CD8-positive, alpha-beta memory T cell (primary cell): Measurements from ENCODE around the gene ATP5F1A. TPM values are rescaled to one million over a fixed set of nuclear protein-coding genes. Genes with fewer than 3 reads are reported as not detected.

Source experiments
- CTCF ChIA-PET: fragments of 350-600 bp; sonication (Branson Sonifier 250); formaldehyde crosslinking; loops from one replicate; lab custom pipeline; 2021; ENCODE audit warnings: antibody characterized with exemption; lab: Charles Lee
- POLR2A ChIA-PET: fragments of 350-600 bp; sonication (Branson Sonifier 250); formaldehyde crosslinking; loops from one replicate; lab custom pipeline; 2021; ENCODE audit warnings: antibody characterized with exemption; lab: Charles Lee
- DNase-seq, 5 donors: peaks; one replicate each; pipeline versions ENCODE4 v3.0.0 to v3.0.0-alpha.2; 2020 to 2022; ENCODE audit warnings: mixed read lengths in 1 of 5
- H3K27ac ChIP-seq: one replicate; pipeline ENCODE4 v1.7.0; 2013; ENCODE audit warnings: low read depth, mild to moderate bottlenecking, low read length, moderate library complexity
- H3K27me3 ChIP-seq: 2 replicates; pipeline ENCODE4 v1.7.0; 2013; ENCODE audit warnings: low read length, mild to moderate bottlenecking; ENCODE audit not compliant: insufficient read depth, poor library complexity, severe bottlenecking
- H3K36me3 ChIP-seq: 2 replicates; pipeline ENCODE4 v1.7.0; 2013; ENCODE audit warnings: mild to moderate bottlenecking, low read length, moderate library complexity; ENCODE audit not compliant: insufficient read depth
- H3K4me1 ChIP-seq: 2 replicates; pipeline ENCODE4 v1.7.0; 2013; ENCODE audit warnings: mild to moderate bottlenecking, low read length, moderate library complexity; ENCODE audit not compliant: insufficient read depth
- H3K4me3 ChIP-seq: 2 replicates; pipeline ENCODE4 v1.7.0; 2013; ENCODE audit warnings: mild to moderate bottlenecking, low read length
- H3K9me3 ChIP-seq: 2 replicates; pipeline ENCODE4 v1.7.0; 2013; ENCODE audit warnings: mild to moderate bottlenecking, low read length
- H3K27ac Mint-ChIP-seq, 8 donors: one replicate each; pipeline ENCODE4 v1.8.0; 2020 to 2021; ENCODE audit warnings: mixed read lengths in 8 of 8, mild to moderate bottlenecking in 6 of 8, inconsistent platforms in 3 of 8, moderate library complexity in 3 of 8
- H3K27me3 Mint-ChIP-seq, 2 donors: one replicate each; pipeline ENCODE4 v1.8.0; 2020 to 2021; ENCODE audit warnings: mixed read lengths in 2 of 2, mild to moderate bottlenecking in 1 of 2, moderate library complexity in 1 of 2
- H3K36me3 Mint-ChIP-seq, 3 donors: one replicate each; pipeline ENCODE4 v1.8.0; 2020 to 2021; ENCODE audit warnings: mixed read lengths in 3 of 3, inconsistent platforms in 1 of 3, mild to moderate bottlenecking in 1 of 3
- H3K4me1 Mint-ChIP-seq, 3 donors: one replicate each; pipeline ENCODE4 v1.8.0; 2020 to 2021; ENCODE audit warnings: mixed read lengths in 3 of 3, inconsistent platforms in 1 of 3, mild to moderate bottlenecking in 1 of 3
- H3K4me3 Mint-ChIP-seq, 7 donors: one replicate each; pipeline ENCODE4 v1.8.0; 2020 to 2021; ENCODE audit warnings: mixed read lengths in 7 of 7, mild to moderate bottlenecking in 6 of 7, moderate library complexity in 4 of 7, inconsistent platforms in 2 of 7
- H3K9me3 Mint-ChIP-seq, 5 donors: one replicate each; pipeline ENCODE4 v1.8.0; 2020 to 2022; ENCODE audit warnings: mixed read lengths in 5 of 5, mild to moderate bottlenecking in 3 of 5, moderate library complexity in 2 of 5, inconsistent platforms in 1 of 5
- polyA plus RNA-seq: library from polyadenylated mRNA; unstranded; fragments of 300-500 nt; fragmentation: Illumina TruSeq; gene quantifications from one replicate; pipeline ENCODE4 v1.2.3, GENCODE V29; 2021
- total RNA-seq, 2 experiments: library from RNA; stranded (reverse); gene quantifications; one replicate each; pipeline ENCODE4 v1.2.3, GENCODE V29; 2021

ATP5F1A gene
- total and polyA plus RNA-seq, 3 experiments from 2014 or later = 409 to 468 (median 456) TPM

- H3K4me1 Mint-ChIP-seq = peaks cover 7 to 12% (median 11%) of the 10 kb centered on the region in 3 donors
- Histone ChIP-seq H3K9me3 (no peaks in the 10 kb centered on the region), H3K36me3 (no peaks in the 10 kb centered on the region), H3K27ac (no peak overlapping the region), H3K4me3 (no peak overlapping the region), H3K4me1 (peaks cover 5% of the 10 kb centered on the region), H3K27me3 (no peaks in the 10 kb centered on the region)
- ChIA-PET CTCF (no interaction called here), POLR2A (no interaction called here)
- H3K36me3 Mint-ChIP-seq = peaks cover 0 to 3% (median 3%) of the 10 kb centered on the region in 3 donors
- no peak overlapping the region for H3K4me3 Mint-ChIP-seq
- DNase-seq = no peak
- H3K27me3 Mint-ChIP-seq = peaks cover 0 to 4% of the 10 kb centered on the region in 2 donors
- no peaks in the 10 kb centered on the region for H3K9me3 Mint-ChIP-seq
- no peak overlapping the region for H3K27ac Mint-ChIP-seq
Measured at GRCh38 chr18:46031741-46032140, 66.4 kb downstream of the ATP5F1A start.

Other genes starting within 250 kb of the ATP5F1A start
- gene EPG5, start 131.0 kb downstream of the ATP5F1A start, total RNA-seq = 10 to 100 TPM; 17.7 to 18.1 TPM
- 4.0 TPM for gene EPG5, start 131.0 kb downstream of the ATP5F1A start, polyA plus RNA-seq
- 10 to 100 TPM; 24.9 to 25.3 TPM for gene PSTPIP2, start 26.0 kb downstream of the ATP5F1A start, total RNA-seq
- 11.0 TPM for gene PSTPIP2, start 26.0 kb downstream of the ATP5F1A start, polyA plus RNA-seq
- gene HAUS1, start 6.1 kb upstream of the ATP5F1A start, total RNA-seq = 10 to 100 TPM; 52.5 to 53.3 TPM
- 43.2 TPM for gene HAUS1, start 6.1 kb upstream of the ATP5F1A start, polyA plus RNA-seq